ENCODE measurements around the gene PRDM16.

The PRDM16 gene

GRCh38 chr1:3304246-3304645 is 235.2 kb downstream of the PRDM16 start (continued):
- TF ChIP-seq KLF16 (tag by site-specific recombination; IDR thresholded peaks at IDR 0.05) (no peak), ZNF76 (tag by site-specific recombination; IDR thresholded peaks at IDR 0.05; ENCODE audit: borderline replicate concordance, low read depth) (no peak)

- Histone ChIP-seq H3K36me3 (ENCODE audit: control insufficient read depth in 2 of 2, insufficient read depth in 1 of 2, low read length in 2 of 2) (no peaks in the 10 kb centered on the region), H3K27ac (ENCODE audit: extremely low read depth, low read depth, low read length) (no peak overlapping the region), H3K9me3 (ENCODE audit: control insufficient read depth, insufficient read depth, low read depth, low read length) (no peaks in the 10 kb centered on the region), H3K4me3 (ENCODE audit: low read depth, low read length) (no peak overlapping the region), H3K4me1 (ENCODE audit: control insufficient read depth, insufficient read depth, low read length) (no peaks in the 10 kb centered on the region)
- ChIA-PET POLR2A (no interaction called here), CTCF (no interaction called here)
- TF ChIP-seq ZFP37 (tag by site-specific recombination; IDR thresholded peaks at IDR 0.05) (no peak), KLF7 (tag by site-specific recombination; IDR thresholded peaks at IDR 0.05; ENCODE audit: borderline replicate concordance) (no peak), PRDM10 (tag by site-specific recombination; IDR thresholded peaks at IDR 0.05) (no peak), ZNF571 (tag by site-specific recombination; IDR thresholded peaks at IDR 0.05) (no peak), ELK4 (IDR thresholded peaks at IDR 0.05; ENCODE audit: borderline replicate concordance, low read depth, low read length) (no peak)
These were observed 235.7 kb downstream of the PRDM16 start for GRCh38 chr1:3304692-3305091.

- CTCF ChIA-PET = no interaction called here
- no peaks in the 10 kb centered on the region for H3K36me3 ChIP-seq (ENCODE audit: control insufficient read depth in 2 of 2, insufficient read depth in 1 of 2, low read length in 2 of 2)
- H3K27ac ChIP-seq (ENCODE audit: extremely low read depth, low read depth, low read length) = no peak overlapping the region
- no peaks in the 10 kb centered on the region for H3K9me3 ChIP-seq (ENCODE audit: control insufficient read depth, insufficient read depth, low read depth, low read length)
- no peaks in the 10 kb centered on the region for H3K4me1 ChIP-seq (ENCODE audit: control insufficient read depth, insufficient read depth, low read length)
- H3K4me3 ChIP-seq (ENCODE audit: low read depth, low read length) = no peak overlapping the region
- POLR2A ChIA-PET = no interaction called here
- TF ChIP-seq ZNF121 (tag by site-specific recombination; IDR thresholded peaks at IDR 0.05) (no peak), SP3 (tag by site-specific recombination; IDR thresholded peaks at IDR 0.05) (no peak), ZNF530 (tag by site-specific recombination; IDR thresholded peaks at IDR 0.05; ENCODE audit: low read depth) (no peak), WT1 (tag by site-specific recombination; IDR thresholded peaks at IDR 0.05) (no peak), SETDB1 (IDR thresholded peaks at IDR 0.05; ENCODE audit: insufficient read length, low read length) (no peak), ZBTB8A (tag by site-specific recombination; IDR thresholded peaks at IDR 0.05) (no peak), ZNF155 (tag by site-specific recombination; IDR thresholded peaks at IDR 0.05) (no peak), ZNF391 (tag by site-specific recombination; IDR thresholded peaks at IDR 0.05; ENCODE audit: borderline replicate concordance, low read depth) (no peak), ZNF76 (tag by site-specific recombination; IDR thresholded peaks at IDR 0.05; ENCODE audit: borderline replicate concordance, low read depth) (no peak), ZNF596 (tag by site-specific recombination; IDR thresholded peaks at IDR 0.05) (no peak), ZNF501 (tag by site-specific recombination; IDR thresholded peaks at IDR 0.05) (no peak), PATZ1 (tag by site-specific recombination; IDR thresholded peaks at IDR 0.05) (no peak)
These were observed 236.2 kb downstream of the PRDM16 start for GRCh38 chr1:3305156-3305555.
